Measurements from ENCODE around the gene PARVA. TPM values are rescaled to one million over a fixed set of nuclear protein-coding genes. Genes with fewer than 3 reads are reported as not detected.

Gene PARVA
- total RNA-seq, 1 experiment from 2014 or later, result 10.4 TPM

DNA sequence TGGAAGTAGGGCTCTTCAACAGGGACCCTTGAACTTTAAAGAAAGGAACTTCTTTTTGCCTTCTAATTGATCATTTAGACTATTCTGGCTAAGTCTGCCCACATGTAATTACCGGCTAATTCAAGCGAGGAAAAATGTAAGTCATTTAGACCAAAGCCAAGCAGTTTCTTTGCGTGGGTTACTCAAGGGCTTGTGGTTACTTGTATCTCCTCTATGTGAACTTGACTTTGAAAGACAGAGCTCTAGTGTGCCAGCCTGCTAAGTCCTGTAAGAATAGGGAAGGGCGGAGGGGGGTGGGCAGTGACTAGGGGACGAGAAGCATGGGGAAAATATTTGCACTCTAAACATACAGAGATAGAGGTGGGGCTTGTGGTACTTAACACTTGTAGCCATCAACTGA lies 151.7 kb downstream of the PARVA start (continued):
- TF ChIP-seq, protein P1, sequence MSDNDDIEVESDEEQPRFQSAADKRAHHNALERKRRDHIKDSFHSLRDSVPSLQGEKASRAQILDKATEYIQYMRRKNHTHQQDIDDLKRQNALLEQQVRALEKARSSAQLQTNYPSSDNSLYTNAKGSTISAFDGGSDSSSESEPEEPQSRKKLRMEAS (CRISPR knock-in tag; IDR thresholded peaks at IDR 0.05), result no peak
- TF ChIP-seq, protein P2, sequence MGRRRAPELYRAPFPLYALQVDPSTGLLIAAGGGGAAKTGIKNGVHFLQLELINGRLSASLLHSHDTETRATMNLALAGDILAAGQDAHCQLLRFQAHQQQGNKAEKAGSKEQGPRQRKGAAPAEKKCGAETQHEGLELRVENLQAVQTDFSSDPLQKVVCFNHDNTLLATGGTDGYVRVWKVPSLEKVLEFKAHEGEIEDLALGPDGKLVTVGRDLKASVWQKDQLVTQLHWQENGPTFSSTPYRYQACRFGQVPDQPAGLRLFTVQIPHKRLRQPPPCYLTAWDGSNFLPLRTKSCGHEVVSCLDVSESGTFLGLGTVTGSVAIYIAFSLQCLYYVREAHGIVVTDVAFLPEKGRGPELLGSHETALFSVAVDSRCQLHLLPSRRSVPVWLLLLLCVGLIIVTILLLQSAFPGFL (CRISPR knock-in tag; IDR thresholded peaks at IDR 0.05; ENCODE audit: borderline replicate concordance), result no peak

DNA sequence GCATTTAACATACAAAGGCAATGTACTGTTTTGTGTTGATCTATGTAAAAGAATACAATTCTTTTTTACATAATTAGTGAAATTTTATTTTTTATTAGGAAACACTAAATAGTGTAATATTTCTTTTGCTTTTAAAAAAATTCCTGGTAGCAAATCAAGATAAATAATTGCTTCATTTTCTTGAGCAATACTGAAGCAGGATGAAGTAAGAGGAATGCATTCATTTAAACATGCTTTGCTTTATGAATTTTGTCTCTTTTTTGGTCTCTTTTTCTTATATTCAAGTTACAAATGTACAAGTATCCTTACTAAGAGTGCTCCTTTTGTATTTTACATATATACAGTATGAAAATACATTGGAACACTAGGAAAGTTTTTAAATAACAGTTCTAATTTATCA lies 152.4 kb downstream of the PARVA start:
- TF ChIP-seq FOXJ3 (CRISPR knock-in tag; IDR thresholded peaks at IDR 0.05; ENCODE audit: borderline replicate concordance) (no peak), GTF2I (CRISPR knock-in tag; conservative IDR thresholded peaks at IDR 0.05) (no peak), ZNF671 (CRISPR knock-in tag; IDR thresholded peaks at IDR 0.05) (no peak), ATF1 (CRISPR knock-in tag; IDR thresholded peaks at IDR 0.05) (no peak), ELF4 (CRISPR knock-in tag; IDR thresholded peaks at IDR 0.05; ENCODE audit: low read depth) (no peak), IRF2 (CRISPR knock-in tag; IDR thresholded peaks at IDR 0.05; ENCODE audit: borderline replicate concordance, low read depth) (no peak), EMX1 (CRISPR knock-in tag; IDR thresholded peaks at IDR 0.05) (no peak)
- TF ChIP-seq, protein P3, sequence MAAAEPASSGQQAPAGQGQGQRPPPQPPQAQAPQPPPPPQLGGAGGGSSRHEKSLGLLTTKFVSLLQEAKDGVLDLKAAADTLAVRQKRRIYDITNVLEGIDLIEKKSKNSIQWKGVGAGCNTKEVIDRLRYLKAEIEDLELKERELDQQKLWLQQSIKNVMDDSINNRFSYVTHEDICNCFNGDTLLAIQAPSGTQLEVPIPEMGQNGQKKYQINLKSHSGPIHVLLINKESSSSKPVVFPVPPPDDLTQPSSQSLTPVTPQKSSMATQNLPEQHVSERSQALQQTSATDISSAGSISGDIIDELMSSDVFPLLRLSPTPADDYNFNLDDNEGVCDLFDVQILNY (CRISPR knock-in tag; IDR thresholded peaks at IDR 0.05), result no peak
- TF ChIP-seq, protein P4, sequence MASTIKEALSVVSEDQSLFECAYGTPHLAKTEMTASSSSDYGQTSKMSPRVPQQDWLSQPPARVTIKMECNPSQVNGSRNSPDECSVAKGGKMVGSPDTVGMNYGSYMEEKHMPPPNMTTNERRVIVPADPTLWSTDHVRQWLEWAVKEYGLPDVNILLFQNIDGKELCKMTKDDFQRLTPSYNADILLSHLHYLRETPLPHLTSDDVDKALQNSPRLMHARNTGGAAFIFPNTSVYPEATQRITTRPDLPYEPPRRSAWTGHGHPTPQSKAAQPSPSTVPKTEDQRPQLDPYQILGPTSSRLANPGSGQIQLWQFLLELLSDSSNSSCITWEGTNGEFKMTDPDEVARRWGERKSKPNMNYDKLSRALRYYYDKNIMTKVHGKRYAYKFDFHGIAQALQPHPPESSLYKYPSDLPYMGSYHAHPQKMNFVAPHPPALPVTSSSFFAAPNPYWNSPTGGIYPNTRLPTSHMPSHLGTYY (CRISPR knock-in tag; IDR thresholded peaks at IDR 0.05), result no peak
- TF ChIP-seq, protein P5, sequence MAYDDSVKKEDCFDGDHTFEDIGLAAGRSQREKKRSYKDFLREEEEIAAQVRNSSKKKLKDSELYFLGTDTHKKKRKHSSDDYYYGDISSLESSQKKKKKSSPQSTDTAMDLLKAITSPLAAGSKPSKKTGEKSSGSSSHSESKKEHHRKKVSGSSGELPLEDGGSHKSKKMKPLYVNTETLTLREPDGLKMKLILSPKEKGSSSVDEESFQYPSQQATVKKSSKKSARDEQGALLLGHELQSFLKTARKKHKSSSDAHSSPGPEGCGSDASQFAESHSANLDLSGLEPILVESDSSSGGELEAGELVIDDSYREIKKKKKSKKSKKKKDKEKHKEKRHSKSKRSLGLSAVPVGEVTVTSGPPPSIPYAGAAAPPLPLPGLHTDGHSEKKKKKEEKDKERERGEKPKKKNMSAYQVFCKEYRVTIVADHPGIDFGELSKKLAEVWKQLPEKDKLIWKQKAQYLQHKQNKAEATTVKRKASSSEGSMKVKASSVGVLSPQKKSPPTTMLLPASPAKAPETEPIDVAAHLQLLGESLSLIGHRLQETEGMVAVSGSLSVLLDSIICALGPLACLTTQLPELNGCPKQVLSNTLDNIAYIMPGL (CRISPR knock-in tag; IDR thresholded peaks at IDR 0.05), result no peak
- TF ChIP-seq, protein P6, sequence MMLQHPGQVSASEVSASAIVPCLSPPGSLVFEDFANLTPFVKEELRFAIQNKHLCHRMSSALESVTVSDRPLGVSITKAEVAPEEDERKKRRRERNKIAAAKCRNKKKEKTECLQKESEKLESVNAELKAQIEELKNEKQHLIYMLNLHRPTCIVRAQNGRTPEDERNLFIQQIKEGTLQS (CRISPR knock-in tag; conservative IDR thresholded peaks at IDR 0.05), result no peak
- TF ChIP-seq, protein P7, sequence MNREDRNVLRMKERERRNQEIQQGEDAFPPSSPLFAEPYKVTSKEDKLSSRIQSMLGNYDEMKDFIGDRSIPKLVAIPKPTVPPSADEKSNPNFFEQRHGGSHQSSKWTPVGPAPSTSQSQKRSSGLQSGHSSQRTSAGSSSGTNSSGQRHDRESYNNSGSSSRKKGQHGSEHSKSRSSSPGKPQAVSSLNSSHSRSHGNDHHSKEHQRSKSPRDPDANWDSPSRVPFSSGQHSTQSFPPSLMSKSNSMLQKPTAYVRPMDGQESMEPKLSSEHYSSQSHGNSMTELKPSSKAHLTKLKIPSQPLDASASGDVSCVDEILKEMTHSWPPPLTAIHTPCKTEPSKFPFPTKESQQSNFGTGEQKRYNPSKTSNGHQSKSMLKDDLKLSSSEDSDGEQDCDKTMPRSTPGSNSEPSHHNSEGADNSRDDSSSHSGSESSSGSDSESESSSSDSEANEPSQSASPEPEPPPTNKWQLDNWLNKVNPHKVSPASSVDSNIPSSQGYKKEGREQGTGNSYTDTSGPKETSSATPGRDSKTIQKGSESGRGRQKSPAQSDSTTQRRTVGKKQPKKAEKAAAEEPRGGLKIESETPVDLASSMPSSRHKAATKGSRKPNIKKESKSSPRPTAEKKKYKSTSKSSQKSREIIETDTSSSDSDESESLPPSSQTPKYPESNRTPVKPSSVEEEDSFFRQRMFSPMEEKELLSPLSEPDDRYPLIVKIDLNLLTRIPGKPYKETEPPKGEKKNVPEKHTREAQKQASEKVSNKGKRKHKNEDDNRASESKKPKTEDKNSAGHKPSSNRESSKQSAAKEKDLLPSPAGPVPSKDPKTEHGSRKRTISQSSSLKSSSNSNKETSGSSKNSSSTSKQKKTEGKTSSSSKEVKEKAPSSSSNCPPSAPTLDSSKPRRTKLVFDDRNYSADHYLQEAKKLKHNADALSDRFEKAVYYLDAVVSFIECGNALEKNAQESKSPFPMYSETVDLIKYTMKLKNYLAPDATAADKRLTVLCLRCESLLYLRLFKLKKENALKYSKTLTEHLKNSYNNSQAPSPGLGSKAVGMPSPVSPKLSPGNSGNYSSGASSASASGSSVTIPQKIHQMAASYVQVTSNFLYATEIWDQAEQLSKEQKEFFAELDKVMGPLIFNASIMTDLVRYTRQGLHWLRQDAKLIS (CRISPR knock-in tag; IDR thresholded peaks at IDR 0.05; ENCODE audit: borderline replicate concordance), result no peak
- H3K27ac Mint-ChIP-seq, result no peak overlapping the region
- H3K4me3 Mint-ChIP-seq, result no peak overlapping the region
- ChIA-PET POLR2A (no interaction called here), CTCF (no interaction called here)
- ATAC-seq (no peak), DNase-seq (ENCODE audit: low spot score) (no peak)
- no peaks in the 10 kb centered on the region for H3K36me3 Mint-ChIP-seq
- no peaks in the 10 kb centered on the region for H3K9me3 Mint-ChIP-seq
- no peaks in the 10 kb centered on the region for H3K4me1 Mint-ChIP-seq
- H3K27me3 Mint-ChIP-seq (ENCODE audit: low read depth), result no peaks in the 10 kb centered on the region

DNA sequence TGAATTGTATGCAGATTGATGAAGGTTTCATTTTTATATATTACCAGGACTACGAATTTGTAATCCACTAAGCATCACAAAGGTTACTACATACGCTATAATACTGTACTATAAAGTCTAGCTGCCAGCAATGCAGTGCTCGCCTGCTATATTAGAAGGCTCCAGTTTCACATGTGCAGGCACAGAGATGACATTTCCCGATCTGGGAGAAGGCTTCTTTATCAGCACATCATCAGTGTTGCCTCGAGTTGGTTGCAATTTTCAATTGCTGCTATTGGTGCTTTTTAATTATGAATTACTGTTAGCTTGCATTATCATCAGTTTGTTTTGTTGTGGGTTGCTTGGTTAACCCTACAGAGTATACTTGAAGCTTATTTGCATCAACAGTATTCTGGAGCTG lies 153.6 kb downstream of the PARVA start:
- no peak overlapping the region for H3K4me3 Mint-ChIP-seq
- H3K9me3 Mint-ChIP-seq, result peaks cover 3% of the 10 kb centered on the region; the same call in 1 of the 2 replicates
- ATAC-seq, result no peak
- CTCF ChIA-PET, result interaction anchor here (0.8 kb wide), 1 partner anchor 242 kb away, joined by 4 read pairs; no protein-coding TSS in a partner anchor
- POLR2A ChIA-PET, result no interaction called here
- H3K4me1 Mint-ChIP-seq, result no peaks in the 10 kb centered on the region
- no peaks in the 10 kb centered on the region for H3K27me3 Mint-ChIP-seq (ENCODE audit: low read depth)
- no peak overlapping the region for H3K27ac Mint-ChIP-seq
- DNase-seq (ENCODE audit: low spot score), result no peak
- no peaks in the 10 kb centered on the region for H3K36me3 Mint-ChIP-seq
- TF ChIP-seq GTF2I (CRISPR knock-in tag; conservative IDR thresholded peaks at IDR 0.05) (no peak), PRRX2 (CRISPR knock-in tag; IDR thresholded peaks at IDR 0.05) (no peak), HMGA2 (CRISPR knock-in tag; IDR thresholded peaks at IDR 0.05) (no peak), ESRRA (CRISPR knock-in tag; IDR thresholded peaks at IDR 0.05; ENCODE audit: borderline replicate concordance) (no peak), IRF2 (CRISPR knock-in tag; IDR thresholded peaks at IDR 0.05; ENCODE audit: borderline replicate concordance, low read depth) (no peak), ZNF317 (CRISPR knock-in tag; IDR thresholded peaks at IDR 0.05; ENCODE audit: borderline replicate concordance, low read depth) (no peak)
- TF ChIP-seq, protein P8, sequence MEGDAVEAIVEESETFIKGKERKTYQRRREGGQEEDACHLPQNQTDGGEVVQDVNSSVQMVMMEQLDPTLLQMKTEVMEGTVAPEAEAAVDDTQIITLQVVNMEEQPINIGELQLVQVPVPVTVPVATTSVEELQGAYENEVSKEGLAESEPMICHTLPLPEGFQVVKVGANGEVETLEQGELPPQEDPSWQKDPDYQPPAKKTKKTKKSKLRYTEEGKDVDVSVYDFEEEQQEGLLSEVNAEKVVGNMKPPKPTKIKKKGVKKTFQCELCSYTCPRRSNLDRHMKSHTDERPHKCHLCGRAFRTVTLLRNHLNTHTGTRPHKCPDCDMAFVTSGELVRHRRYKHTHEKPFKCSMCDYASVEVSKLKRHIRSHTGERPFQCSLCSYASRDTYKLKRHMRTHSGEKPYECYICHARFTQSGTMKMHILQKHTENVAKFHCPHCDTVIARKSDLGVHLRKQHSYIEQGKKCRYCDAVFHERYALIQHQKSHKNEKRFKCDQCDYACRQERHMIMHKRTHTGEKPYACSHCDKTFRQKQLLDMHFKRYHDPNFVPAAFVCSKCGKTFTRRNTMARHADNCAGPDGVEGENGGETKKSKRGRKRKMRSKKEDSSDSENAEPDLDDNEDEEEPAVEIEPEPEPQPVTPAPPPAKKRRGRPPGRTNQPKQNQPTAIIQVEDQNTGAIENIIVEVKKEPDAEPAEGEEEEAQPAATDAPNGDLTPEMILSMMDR (IDR thresholded peaks at IDR 0.05), result no peak
- TF ChIP-seq, protein P9, sequence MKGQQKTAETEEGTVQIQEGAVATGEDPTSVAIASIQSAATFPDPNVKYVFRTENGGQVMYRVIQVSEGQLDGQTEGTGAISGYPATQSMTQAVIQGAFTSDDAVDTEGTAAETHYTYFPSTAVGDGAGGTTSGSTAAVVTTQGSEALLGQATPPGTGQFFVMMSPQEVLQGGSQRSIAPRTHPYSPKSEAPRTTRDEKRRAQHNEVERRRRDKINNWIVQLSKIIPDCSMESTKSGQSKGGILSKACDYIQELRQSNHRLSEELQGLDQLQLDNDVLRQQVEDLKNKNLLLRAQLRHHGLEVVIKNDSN (CRISPR knock-in tag; IDR thresholded peaks at IDR 0.05), result no peak

All from WTC11 (cell line).